ENCODE data around the gene CD28. TPM values are rescaled to one million over a fixed set of nuclear protein-coding genes. Genes with fewer than 3 reads are reported as not detected.
"Not testable (repeated sequence)": the region's sequence is repeated elsewhere in the genome, so short reads cannot be mapped to it uniquely, and the experiment has no call there.

Gene CD28
- total RNA-seq, 2 donors from 2014 or later: 159 to 191 TPM

GRCh38 chr2:203698410-203698809, 8.0 kb upstream of the CD28 start:
- not testable (repeated sequence) for DNase-seq (ENCODE audit: low spot score in 2 of 2); H3K27ac Mint-ChIP-seq; ATAC-seq
- H3K9me3 Mint-ChIP-seq: peaks cover 4 to 14% of the 10 kb centered on the region in 2 donors
- peaks cover 4 to 23% of the 10 kb centered on the region in 2 donors for H3K36me3 Mint-ChIP-seq

GRCh38 chr2:203704430-203704829, 2.0 kb upstream of the CD28 start:
- H3K9me3 Mint-ChIP-seq: peaks cover 0 to 10% of the 10 kb centered on the region in 2 donors
- ATAC-seq (peak in 1 of 2 donors; percentile 47), DNase-seq (ENCODE audit: low spot score in 2 of 2) (no peak)
- peaks cover 22 to 48% of the 10 kb centered on the region in 2 donors for H3K36me3 Mint-ChIP-seq
- H3K27ac Mint-ChIP-seq: peak overlapping the region; percentile 98 to 100

- Mint-ChIP-seq H3K27ac (peak overlapping the region; percentile 98 to 100), H3K9me3 (peaks cover 0 to 10% of the 10 kb centered on the region in 2 donors), H3K36me3 (peaks cover 29 to 55% of the 10 kb centered on the region in 2 donors)
- DNase-seq (ENCODE audit: low spot score in 2 of 2) (peak in 1 of 2 donors; percentile 74), ATAC-seq (peak; percentile 70 to 77)
Observed at GRCh38 chr2:203705178-203705577, 1.3 kb upstream of the CD28 start.

GRCh38 chr2:203707530-203707929, 1.1 kb downstream of the CD28 start:
- ATAC-seq (no peak), DNase-seq (ENCODE audit: low spot score in 2 of 2) (no peak)
- peaks cover 0 to 10% of the 10 kb centered on the region in 2 donors for H3K9me3 Mint-ChIP-seq
- H3K27ac Mint-ChIP-seq: peak overlapping the region; percentile 98 to 100
- peaks cover 44 to 71% of the 10 kb centered on the region in 2 donors for H3K36me3 Mint-ChIP-seq

GRCh38 chr2:203708846-203709396, 2.5 kb downstream of the CD28 start:
- ATAC-seq: no peak
- peaks cover 52 to 71% of the 10 kb centered on the region in 2 donors for H3K36me3 Mint-ChIP-seq
- no peaks in the 10 kb centered on the region for H3K9me3 Mint-ChIP-seq
- H3K27ac Mint-ChIP-seq: peak overlapping the region; percentile 98 to 100
- no peak for DNase-seq (ENCODE audit: low spot score in 2 of 2)

GRCh38 chr2:203709416-203710040, 3.1 kb downstream of the CD28 start:
- no peak for DNase-seq (ENCODE audit: low spot score in 2 of 2)
- ATAC-seq: no peak
- Mint-ChIP-seq H3K27ac (peak overlapping the region; percentile 98 to 100), H3K9me3 (no peaks in the 10 kb centered on the region), H3K36me3 (peaks cover 56 to 69% of the 10 kb centered on the region in 2 donors)

- Mint-ChIP-seq H3K9me3 (no peaks in the 10 kb centered on the region), H3K27ac (peak overlapping the region; percentile 98 to 100), H3K36me3 (peaks cover 56 to 70% of the 10 kb centered on the region in 2 donors)
- ATAC-seq (no peak), DNase-seq (ENCODE audit: low spot score in 2 of 2) (no peak)
Observed at GRCh38 chr2:203710226-203710625, 3.8 kb downstream of the CD28 start.

- Mint-ChIP-seq H3K9me3 (peaks cover 0 to 4% of the 10 kb centered on the region in 2 donors), H3K36me3 (peaks cover 63 to 78% of the 10 kb centered on the region in 2 donors), H3K27ac (peak overlapping the region; percentile 98 to 100)
- peak; percentile 4 to 11 for ATAC-seq
- no peak for DNase-seq (ENCODE audit: low spot score in 2 of 2)
Observed at GRCh38 chr2:203710952-203711351, 4.5 kb downstream of the CD28 start.

GRCh38 chr2:203711399-203711798, 5.0 kb downstream of the CD28 start:
- DNase-seq (ENCODE audit: low spot score in 2 of 2): no peak
- peak; percentile 20 to 60 for ATAC-seq
- H3K36me3 Mint-ChIP-seq: peaks cover 67 to 82% of the 10 kb centered on the region in 2 donors
- H3K9me3 Mint-ChIP-seq: peaks cover 0 to 9% of the 10 kb centered on the region in 2 donors
- peak overlapping the region; percentile 98 to 100 for H3K27ac Mint-ChIP-seq

- ATAC-seq (no peak), DNase-seq (ENCODE audit: low spot score in 2 of 2) (no peak)
- H3K36me3 Mint-ChIP-seq: peaks cover 62 to 85% of the 10 kb centered on the region in 2 donors
- H3K27ac Mint-ChIP-seq: peak overlapping the region; percentile 98 to 100
- peaks cover 0 to 15% of the 10 kb centered on the region in 2 donors for H3K9me3 Mint-ChIP-seq
Observed at GRCh38 chr2:203713381-203713780, 6.9 kb downstream of the CD28 start.

- ATAC-seq (peak in 1 of 2 donors; percentile 8), DNase-seq (ENCODE audit: low spot score in 2 of 2) (no peak)
- Mint-ChIP-seq H3K9me3 (peaks cover under 1 to 15% of the 10 kb centered on the region in 2 donors), H3K27ac (peak overlapping the region; percentile 98 to 100), H3K36me3 (peaks cover 57 to 84% of the 10 kb centered on the region in 2 donors)
Observed at GRCh38 chr2:203714112-203714511, 7.7 kb downstream of the CD28 start.

- peaks cover 49 to 82% of the 10 kb centered on the region in 2 donors for H3K36me3 Mint-ChIP-seq
Observed at GRCh38 chr2:203715744-203716143, 9.3 kb downstream of the CD28 start.

GRCh38 chr2:203718087-203718486, 11.6 kb downstream of the CD28 start:
- ATAC-seq (peak; percentile 71 to 85), DNase-seq (ENCODE audit: low spot score in 2 of 2) (peak in 1 of 2 donors; percentile 84)
- Mint-ChIP-seq H3K27ac (peak overlapping the region; percentile 98 to 99), H3K9me3 (peaks cover 4 to 20% of the 10 kb centered on the region in 2 donors), H3K36me3 (peaks cover 48 to 82% of the 10 kb centered on the region in 2 donors)

More at GRCh38 chr2:203715744-203716143, 9.3 kb downstream of the CD28 start:
- Mint-ChIP-seq H3K9me3 (peaks cover 4 to 20% of the 10 kb centered on the region in 2 donors), H3K27ac (peak overlapping the region; percentile 83 to 98)
- DNase-seq (ENCODE audit: low spot score in 2 of 2) (no peak), ATAC-seq (peak in 1 of 2 donors; percentile 5)

- Mint-ChIP-seq H3K36me3 (peaks cover 39 to 82% of the 10 kb centered on the region in 2 donors), H3K27ac (peak overlapping the region; percentile 98 to 99), H3K9me3 (peaks cover 4 to 20% of the 10 kb centered on the region in 2 donors)
- ATAC-seq: peak; percentile 33 to 69
- DNase-seq (ENCODE audit: low spot score in 2 of 2): no peak
Observed at GRCh38 chr2:203719456-203720410, 13.3 kb downstream of the CD28 start.

GRCh38 chr2:203720915-203721672, 14.7 kb downstream of the CD28 start:
- ATAC-seq: no peak
- DNase-seq (ENCODE audit: low spot score in 2 of 2): no peak
- Mint-ChIP-seq H3K9me3 (peaks cover 4 to 15% of the 10 kb centered on the region in 2 donors), H3K36me3 (peaks cover 31 to 82% of the 10 kb centered on the region in 2 donors), H3K27ac (peak overlapping the region; percentile 98 to 99)
